Large intestine (tissue), 3 donors: ENCODE data around the gene SPATA31C1. TPM values are rescaled to one million over a fixed set of nuclear protein-coding genes. Genes with fewer than 3 reads are reported as not detected.

Experiments used
- DNase-seq, 2 donors: peaks; one replicate each; pipeline versions ENCODE4 v3.0.0 to v3.0.0-alpha.2; 2013
- H3K27ac ChIP-seq: one replicate; pipeline ENCODE4 v1.5.1; 2013; ENCODE audit warnings: low read length
- H3K27me3 ChIP-seq: 2 replicates; pipeline ENCODE4 v1.6.1; 2013; ENCODE audit warnings: low read length; ENCODE audit not compliant: control insufficient read depth, insufficient read depth
- H3K36me3 ChIP-seq: 2 replicates; pipeline ENCODE4 v1.6.1; 2013; ENCODE audit warnings: low read length; ENCODE audit not compliant: control insufficient read depth, insufficient read depth
- H3K4me1 ChIP-seq: one replicate; pipeline ENCODE4 v1.6.1; 2013; ENCODE audit warnings: low read length; ENCODE audit not compliant: control insufficient read depth, insufficient read depth
- H3K4me3 ChIP-seq: one replicate; pipeline ENCODE4 v1.5.1; 2013; ENCODE audit warnings: low read length
- H3K9me3 ChIP-seq: one replicate; pipeline ENCODE4 v1.6.1; 2013; ENCODE audit warnings: mild to moderate bottlenecking, low read depth, low read length, moderate library complexity; ENCODE audit not compliant: control insufficient read depth
- WGBS: methylation state at CpG from one replicate; pipeline ENCODE4 v1.1.5; 2013; ENCODE audit warnings: low lambda C conversion rate; ENCODE audit not compliant: insufficient coverage; 5-methylcytosine and 5-hydroxymethylcytosine counted together
- polyA plus RNA-seq: library from polyadenylated mRNA; unstranded; fragments of 120-200 nt; gene quantifications from one replicate; pipeline ENCODE4 v1.2.1, GENCODE V29; 2013

SPATA31C1 gene
- polyA plus RNA-seq, 1 donor = 0.18 TPM

GRCh38 chr9:87886933-87887505 lies 30.7 kb upstream of the SPATA31C1 start:
- H3K27ac ChIP-seq = no peak overlapping the region
- peaks cover 3% of the 10 kb centered on the region for H3K9me3 ChIP-seq
- H3K27me3 ChIP-seq = no peaks in the 10 kb centered on the region
- peak in 1 of 2 donors; percentile 67 for DNase-seq
- peaks cover 23% of the 10 kb centered on the region for H3K4me1 ChIP-seq
- H3K36me3 ChIP-seq = no peaks in the 10 kb centered on the region
- no CpG with 5 or more reads among the region's 13 CpGs for WGBS
- no peak overlapping the region for H3K4me3 ChIP-seq

GRCh38 chr9:87887661-87888480 lies 29.9 kb upstream of the SPATA31C1 start:
- no peak overlapping the region for H3K4me3 ChIP-seq
- peaks cover 23% of the 10 kb centered on the region for H3K4me1 ChIP-seq
- peaks cover 3% of the 10 kb centered on the region for H3K9me3 ChIP-seq
- no CpG with 5 or more reads among the region's 13 CpGs for WGBS
- H3K27me3 ChIP-seq = no peaks in the 10 kb centered on the region
- peak in 1 of 2 donors; percentile 73 for DNase-seq
- H3K27ac ChIP-seq = no peak overlapping the region
- H3K36me3 ChIP-seq = no peaks in the 10 kb centered on the region

- no peak overlapping the region for H3K4me3 ChIP-seq
- no peak overlapping the region for H3K27ac ChIP-seq
- peaks cover 3% of the 10 kb centered on the region for H3K9me3 ChIP-seq
- no peaks in the 10 kb centered on the region for H3K27me3 ChIP-seq
- H3K4me1 ChIP-seq = peaks cover 23% of the 10 kb centered on the region
- no CpG with 5 or more reads among the region's 6 CpGs for WGBS
- H3K36me3 ChIP-seq = no peaks in the 10 kb centered on the region
- no peak for DNase-seq
These were observed 29.3 kb upstream of the SPATA31C1 start for GRCh38 chr9:87888501-87888900.

- Histone ChIP-seq H3K4me1 (peaks cover 23% of the 10 kb centered on the region), H3K4me3 (no peak overlapping the region), H3K9me3 (peaks cover 3% of the 10 kb centered on the region), H3K27me3 (no peaks in the 10 kb centered on the region), H3K36me3 (no peaks in the 10 kb centered on the region), H3K27ac (no peak overlapping the region)
- no peak for DNase-seq
- no CpG with 5 or more reads among the region's 12 CpGs for WGBS
These were observed 28.5 kb upstream of the SPATA31C1 start for GRCh38 chr9:87889065-87889881.

- Histone ChIP-seq H3K36me3 (no peaks in the 10 kb centered on the region), H3K4me1 (peaks cover 23% of the 10 kb centered on the region), H3K4me3 (no peak overlapping the region), H3K27me3 (no peaks in the 10 kb centered on the region), H3K27ac (no peak overlapping the region), H3K9me3 (peaks cover 3% of the 10 kb centered on the region)
- no peak for DNase-seq
- no CpG with 5 or more reads among the region's 4 CpGs for WGBS
These were observed 27.9 kb upstream of the SPATA31C1 start for GRCh38 chr9:87889882-87890252.

GRCh38 chr9:87890837-87891236 lies 26.9 kb upstream of the SPATA31C1 start:
- no peaks in the 10 kb centered on the region for H3K27me3 ChIP-seq
- WGBS = no CpG with 5 or more reads among the region's 10 CpGs

GRCh38 chr9:87891754-87892153 lies 26.0 kb upstream of the SPATA31C1 start:
- peaks cover 3% of the 10 kb centered on the region for H3K9me3 ChIP-seq
- no peak overlapping the region for H3K4me3 ChIP-seq
- no peak for DNase-seq
- H3K27me3 ChIP-seq = no peaks in the 10 kb centered on the region
- H3K4me1 ChIP-seq = peaks cover 18% of the 10 kb centered on the region
- WGBS = 93% methylated on average over 3 of the region's 6 CpGs
- no peaks in the 10 kb centered on the region for H3K36me3 ChIP-seq
- no peak overlapping the region for H3K27ac ChIP-seq

More at GRCh38 chr9:87890837-87891236, 26.9 kb upstream of the SPATA31C1 start:
- H3K27ac ChIP-seq = no peak overlapping the region
- H3K36me3 ChIP-seq = no peaks in the 10 kb centered on the region
- no peak for DNase-seq
- H3K4me1 ChIP-seq = peaks cover 23% of the 10 kb centered on the region
- peaks cover 3% of the 10 kb centered on the region for H3K9me3 ChIP-seq
- no peak overlapping the region for H3K4me3 ChIP-seq

GRCh38 chr9:87892956-87893355 lies 24.8 kb upstream of the SPATA31C1 start:
- WGBS = 82% methylated on average over 2 of the region's 4 CpGs
- no peaks in the 10 kb centered on the region for H3K9me3 ChIP-seq
- no peaks in the 10 kb centered on the region for H3K27me3 ChIP-seq
- no peak overlapping the region for H3K4me3 ChIP-seq
- peaks cover 6% of the 10 kb centered on the region for H3K4me1 ChIP-seq
- no peak overlapping the region for H3K27ac ChIP-seq
- no peak for DNase-seq
- no peaks in the 10 kb centered on the region for H3K36me3 ChIP-seq

GRCh38 chr9:87894998-87895625 lies 22.6 kb upstream of the SPATA31C1 start:
- Histone ChIP-seq H3K4me1 (no peaks in the 10 kb centered on the region), H3K36me3 (no peaks in the 10 kb centered on the region), H3K9me3 (no peaks in the 10 kb centered on the region), H3K27me3 (no peaks in the 10 kb centered on the region), H3K4me3 (no peak overlapping the region), H3K27ac (no peak overlapping the region)
- DNase-seq = no peak
- WGBS = no CpG with 5 or more reads among the region's 4 CpGs

GRCh38 chr9:87896891-87897290 lies 20.9 kb upstream of the SPATA31C1 start:
- no peaks in the 10 kb centered on the region for H3K27me3 ChIP-seq
- H3K4me1 ChIP-seq = no peaks in the 10 kb centered on the region
- peaks cover 1% of the 10 kb centered on the region for H3K9me3 ChIP-seq
- H3K27ac ChIP-seq = no peak overlapping the region
- no peaks in the 10 kb centered on the region for H3K36me3 ChIP-seq
- H3K4me3 ChIP-seq = no peak overlapping the region
- DNase-seq = no peak
